Activated CD4-positive, alpha-beta T cell treated with anti-CD3 and anti-CD28 coated beads, Interleukin-2, amount 50 U/mL, for 24 hours (primary cell): Measurements from ENCODE around the gene VPS18.

Source experiments
- DNase-seq, 2 donors: peaks; one replicate each; pipeline ENCODE4 v3.0.0-alpha.2; 2020; ENCODE audit warnings: low read depth in 1 of 2, low spot score in 1 of 2

VPS18 gene

DNA sequence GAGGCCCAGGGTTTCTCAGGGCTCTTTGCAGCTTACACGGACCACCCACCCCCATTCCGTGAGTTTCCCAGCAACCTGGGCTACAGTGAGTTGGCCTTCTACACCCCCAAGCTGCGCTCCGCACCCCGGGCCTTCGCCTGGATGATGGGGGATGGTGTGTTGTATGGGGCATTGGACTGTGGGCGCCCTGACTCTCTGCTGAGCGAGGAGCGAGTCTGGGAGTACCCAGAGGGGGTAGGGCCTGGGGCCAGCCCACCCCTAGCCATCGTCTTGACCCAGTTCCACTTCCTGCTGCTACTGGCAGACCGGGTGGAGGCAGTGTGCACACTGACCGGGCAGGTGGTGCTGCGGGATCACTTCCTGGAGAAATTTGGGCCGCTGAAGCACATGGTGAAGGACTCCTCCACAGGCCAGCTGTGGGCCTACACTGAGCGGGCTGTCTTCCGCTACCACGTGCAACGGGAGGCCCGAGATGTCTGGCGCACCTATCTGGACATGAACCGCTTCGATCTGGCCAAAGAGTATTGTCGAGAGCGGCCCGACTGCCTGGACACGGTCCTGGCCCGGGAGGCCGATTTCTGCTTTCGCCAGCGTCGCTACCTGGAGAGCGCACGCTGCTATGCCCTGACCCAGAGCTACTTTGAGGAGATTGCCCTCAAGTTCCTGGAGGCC, 5.4 kb downstream of the VPS18 start:
- no peak for DNase-seq

DNA sequence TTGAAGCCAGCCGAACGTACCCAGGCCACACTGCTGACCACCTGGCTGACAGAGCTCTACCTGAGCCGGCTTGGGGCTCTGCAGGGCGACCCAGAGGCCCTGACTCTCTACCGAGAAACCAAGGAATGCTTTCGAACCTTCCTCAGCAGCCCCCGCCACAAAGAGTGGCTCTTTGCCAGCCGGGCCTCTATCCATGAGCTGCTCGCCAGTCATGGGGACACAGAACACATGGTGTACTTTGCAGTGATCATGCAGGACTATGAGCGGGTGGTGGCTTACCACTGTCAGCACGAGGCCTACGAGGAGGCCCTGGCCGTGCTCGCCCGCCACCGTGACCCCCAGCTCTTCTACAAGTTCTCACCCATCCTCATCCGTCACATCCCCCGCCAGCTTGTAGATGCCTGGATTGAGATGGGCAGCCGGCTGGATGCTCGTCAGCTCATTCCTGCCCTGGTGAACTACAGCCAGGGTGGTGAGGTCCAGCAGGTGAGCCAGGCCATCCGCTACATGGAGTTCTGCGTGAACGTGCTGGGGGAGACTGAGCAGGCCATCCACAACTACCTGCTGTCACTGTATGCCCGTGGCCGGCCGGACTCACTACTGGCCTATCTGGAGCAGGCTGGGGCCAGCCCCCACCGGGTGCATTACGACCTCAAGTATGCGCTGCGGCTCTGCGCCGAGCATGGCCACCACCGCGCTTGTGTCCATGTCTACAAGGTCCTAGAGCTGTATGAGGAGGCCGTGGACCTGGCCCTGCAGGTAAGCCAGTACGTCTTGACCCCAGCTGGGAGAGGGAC, 6.2 kb downstream of the VPS18 start:
- DNase-seq: no peak

DNA sequence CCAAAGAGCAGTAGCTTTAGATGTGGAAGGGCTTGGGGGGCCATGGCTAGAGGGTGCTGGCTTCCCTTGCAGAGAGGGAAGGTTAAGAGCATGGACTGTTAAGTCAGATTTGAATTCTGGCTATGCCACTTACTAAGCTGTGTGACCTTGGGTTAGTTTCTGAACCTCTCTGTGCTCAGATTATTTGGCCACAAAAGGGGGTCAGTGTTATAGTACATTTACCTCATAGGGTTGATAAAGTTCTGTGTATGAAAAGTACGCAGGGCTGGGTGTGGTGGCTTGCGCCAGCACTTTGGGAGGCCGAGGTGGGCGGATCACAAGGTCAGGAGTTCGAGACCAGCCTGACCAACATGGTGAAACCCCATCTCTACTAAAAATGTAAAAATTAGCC, 6.8 kb downstream of the VPS18 start:
- no peak for DNase-seq

DNA sequence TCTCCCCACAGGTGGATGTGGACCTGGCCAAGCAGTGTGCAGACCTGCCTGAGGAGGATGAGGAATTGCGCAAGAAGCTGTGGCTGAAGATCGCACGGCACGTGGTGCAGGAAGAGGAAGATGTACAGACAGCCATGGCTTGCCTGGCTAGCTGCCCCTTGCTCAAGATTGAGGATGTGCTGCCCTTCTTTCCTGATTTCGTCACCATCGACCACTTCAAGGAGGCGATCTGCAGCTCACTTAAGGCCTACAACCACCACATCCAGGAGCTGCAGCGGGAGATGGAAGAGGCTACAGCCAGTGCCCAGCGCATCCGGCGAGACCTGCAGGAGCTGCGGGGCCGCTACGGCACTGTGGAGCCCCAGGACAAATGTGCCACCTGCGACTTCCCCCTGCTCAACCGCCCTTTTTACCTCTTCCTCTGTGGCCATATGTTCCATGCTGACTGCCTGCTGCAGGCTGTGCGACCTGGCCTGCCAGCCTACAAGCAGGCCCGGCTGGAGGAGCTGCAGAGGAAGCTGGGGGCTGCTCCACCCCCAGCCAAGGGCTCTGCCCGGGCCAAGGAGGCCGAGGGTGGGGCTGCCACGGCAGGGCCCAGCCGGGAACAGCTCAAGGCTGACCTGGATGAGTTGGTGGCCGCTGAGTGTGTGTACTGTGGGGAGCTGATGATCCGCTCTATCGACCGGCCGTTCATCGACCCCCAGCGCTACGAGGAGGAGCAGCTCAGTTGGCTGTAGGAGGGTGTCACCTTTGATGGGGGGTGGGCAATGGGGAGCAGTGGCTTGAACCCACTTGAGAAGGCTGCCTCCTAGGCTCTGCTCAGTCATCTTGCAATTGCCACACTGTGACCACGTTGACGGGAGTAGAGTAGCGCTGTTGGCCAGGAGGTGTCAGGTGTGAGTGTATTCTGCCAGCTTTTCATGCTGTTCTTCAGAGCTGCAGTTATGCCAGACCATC, 8.6 kb downstream of the VPS18 start:
- no peak for DNase-seq

DNA sequence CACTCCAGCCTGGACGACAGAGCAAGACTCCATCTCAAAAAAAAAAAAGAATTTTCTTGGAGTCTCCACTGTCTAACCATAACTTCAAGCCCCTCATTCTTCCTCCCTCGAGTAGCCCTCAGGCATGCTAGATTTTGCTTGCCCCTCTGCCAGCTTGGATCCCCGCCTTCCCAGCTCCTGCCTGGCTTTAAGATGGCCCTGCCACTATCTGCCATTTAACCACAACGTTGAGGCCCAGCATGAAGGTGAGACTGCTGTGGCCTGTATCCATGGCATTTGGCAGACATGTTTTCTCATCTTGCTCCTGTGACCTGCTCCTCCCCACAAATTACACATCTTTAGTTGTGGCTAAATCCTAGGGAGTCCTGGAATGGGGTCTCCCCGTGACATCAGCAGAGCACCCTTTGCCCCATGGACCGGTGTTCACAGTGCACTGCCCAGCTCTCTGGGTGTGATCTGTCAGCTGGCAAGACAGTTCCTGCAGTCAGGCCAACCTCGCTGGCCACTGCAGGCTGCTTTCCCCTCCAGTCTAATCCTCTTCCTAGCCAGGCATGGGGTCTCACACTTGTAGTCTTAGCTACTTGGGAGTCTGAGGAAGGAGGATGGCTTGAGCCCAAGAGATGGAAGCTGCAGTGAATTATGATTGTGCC, 10.4 kb downstream of the VPS18 start:
- DNase-seq: no peak

DNA sequence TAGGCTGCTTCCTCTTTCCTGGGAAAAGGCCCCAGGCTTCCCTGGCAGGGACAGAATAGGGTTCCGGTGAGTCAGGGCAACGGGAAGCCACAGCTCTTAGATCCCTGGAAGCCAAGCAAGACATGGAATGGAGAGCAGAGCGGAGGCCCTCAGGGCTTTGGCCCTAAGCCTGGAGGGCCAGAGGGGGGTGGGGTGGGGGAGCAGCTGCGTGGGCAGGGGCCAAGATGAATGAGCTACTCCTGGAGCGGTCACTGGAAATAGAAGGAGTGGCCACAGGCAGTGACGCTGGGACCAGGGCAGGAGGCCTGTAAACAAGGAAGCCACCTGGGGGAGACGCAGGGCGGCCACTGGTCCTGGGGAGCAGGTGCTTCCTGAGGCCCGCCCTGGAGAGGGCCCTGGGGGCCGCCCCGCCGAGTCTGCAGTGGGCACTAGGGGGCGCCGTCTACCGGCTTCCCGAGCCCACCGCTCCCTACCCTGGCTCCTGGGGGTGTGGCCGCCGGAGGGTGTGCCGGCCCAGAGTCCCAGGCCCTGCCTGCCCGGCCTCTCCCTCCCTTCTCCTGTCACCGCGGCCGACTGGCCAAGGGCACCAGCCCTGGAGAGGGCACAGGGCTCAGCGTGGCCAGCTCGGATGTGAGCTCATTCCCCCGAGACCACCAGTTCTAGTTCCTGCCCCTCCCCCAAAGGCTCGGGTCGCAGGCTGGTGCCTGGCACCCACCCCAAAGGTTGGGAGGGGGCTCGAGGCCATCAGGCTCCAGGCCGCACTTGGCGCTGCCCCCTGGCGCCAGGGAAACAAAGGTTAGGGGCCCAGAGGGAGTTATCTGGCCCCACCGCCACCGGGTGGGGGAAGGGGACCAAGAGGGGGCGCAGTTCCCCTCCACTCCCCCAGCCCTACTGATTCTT, 12.1 kb downstream of the VPS18 start:
- peak; percentile 58 to 62 for DNase-seq

DNA sequence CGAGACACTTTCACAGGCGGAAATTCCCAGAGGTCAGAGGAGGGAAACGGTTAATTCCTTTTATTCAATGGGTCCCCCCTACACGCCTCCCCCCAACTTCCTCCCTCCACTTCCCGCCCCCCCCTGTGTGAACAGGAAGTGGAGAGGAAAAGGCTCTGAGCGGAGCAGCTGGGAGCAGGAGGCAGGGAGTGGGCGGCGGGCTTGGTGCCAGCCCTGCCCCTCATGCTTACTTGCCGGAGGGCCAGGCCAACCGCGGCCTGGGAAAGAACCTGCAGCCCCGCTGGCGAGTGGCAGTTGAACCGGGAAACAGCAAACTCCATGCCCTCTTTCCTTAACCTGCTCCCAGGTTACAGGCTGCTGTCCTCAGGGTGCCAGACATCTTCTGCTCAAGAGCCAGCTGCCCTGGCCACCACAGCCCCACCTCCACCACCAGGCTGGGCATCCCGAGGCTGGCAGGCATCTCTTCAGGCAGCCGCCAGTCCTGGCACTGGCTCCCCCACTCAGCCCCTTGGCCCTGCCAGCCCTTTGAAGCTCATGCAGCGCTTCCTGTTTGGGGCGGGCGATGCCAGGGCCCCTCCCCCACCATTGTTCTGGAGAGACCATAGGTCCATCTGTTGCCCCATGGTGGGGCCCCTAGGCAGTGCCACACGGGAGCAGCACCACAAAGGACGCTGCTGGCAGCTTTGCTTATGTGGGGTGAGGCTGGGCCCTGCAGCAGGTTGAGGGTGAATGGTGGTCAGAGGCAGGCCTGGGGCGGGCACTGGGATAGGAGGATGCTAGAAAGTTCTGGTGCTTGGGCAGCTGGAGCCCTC, 12.9 kb downstream of the VPS18 start:
- peak in 1 of 2 donors; percentile 45 for DNase-seq

DNA sequence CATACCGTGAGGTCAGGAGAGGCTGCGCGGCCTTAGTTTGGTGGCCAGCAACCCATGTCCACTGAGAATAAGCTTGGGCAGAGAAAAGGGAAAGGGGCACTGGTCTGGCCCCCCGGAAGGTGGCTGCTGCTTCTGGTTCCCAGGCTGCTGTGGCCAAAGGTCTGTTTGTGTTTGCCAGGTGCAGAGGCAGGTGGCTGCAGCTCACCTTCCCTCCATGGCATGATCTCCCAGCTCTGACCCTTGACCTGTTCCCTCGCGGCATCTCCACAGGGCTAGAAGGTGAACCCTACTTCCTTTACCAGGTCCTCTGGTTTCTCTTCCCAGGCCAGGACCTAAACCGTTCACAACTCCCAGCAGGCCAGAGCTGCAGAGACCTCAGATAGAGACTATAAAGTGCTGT, 13.8 kb downstream of the VPS18 start:
- no peak for DNase-seq

DNA sequence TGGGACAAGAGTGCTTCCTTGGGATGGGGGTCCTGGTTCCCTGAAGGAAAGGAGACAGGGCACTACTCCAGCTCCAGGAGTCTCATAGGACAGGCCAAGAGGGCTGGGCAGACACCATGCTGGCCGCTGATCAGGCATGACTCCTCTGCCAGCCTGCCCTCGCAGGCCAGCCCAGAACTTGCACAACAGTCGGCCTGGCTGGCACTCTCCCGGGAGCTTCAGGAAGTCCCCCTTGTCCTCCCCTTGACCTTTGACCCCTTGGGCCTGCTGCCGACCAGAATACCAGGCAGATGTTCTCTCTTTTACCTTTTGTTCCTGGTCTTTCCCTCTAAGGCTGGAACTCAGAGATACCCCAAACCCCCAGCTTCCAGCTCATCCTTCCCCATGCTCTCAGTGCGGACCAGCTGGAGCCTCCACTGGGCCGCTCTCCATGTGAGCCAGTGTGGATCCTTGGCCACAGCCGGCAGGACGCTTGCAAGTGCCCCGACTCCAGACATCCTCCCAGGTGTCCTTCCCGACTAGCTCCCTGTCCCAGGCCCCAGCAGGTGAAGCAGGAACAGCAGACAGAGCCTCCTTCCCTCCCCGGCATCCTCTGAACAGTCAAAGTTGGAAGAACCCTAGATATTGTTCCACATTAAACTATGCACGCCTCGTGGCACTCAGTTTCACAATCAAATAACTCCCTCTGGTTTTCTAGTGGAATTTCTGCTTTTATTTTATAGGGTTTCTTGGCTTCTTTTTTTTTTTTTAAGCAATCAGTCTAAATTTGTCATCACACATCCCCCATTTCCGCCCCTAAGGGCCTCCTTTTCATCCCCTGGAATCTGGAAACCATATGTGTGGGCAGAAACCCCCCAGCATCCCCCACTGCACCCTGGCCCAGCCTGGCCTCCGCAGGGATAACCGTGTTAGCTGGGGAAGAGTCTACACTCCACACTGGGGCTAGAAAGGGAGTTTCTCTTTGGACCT, 15.7 kb downstream of the VPS18 start:
- DNase-seq: no peak

DNA sequence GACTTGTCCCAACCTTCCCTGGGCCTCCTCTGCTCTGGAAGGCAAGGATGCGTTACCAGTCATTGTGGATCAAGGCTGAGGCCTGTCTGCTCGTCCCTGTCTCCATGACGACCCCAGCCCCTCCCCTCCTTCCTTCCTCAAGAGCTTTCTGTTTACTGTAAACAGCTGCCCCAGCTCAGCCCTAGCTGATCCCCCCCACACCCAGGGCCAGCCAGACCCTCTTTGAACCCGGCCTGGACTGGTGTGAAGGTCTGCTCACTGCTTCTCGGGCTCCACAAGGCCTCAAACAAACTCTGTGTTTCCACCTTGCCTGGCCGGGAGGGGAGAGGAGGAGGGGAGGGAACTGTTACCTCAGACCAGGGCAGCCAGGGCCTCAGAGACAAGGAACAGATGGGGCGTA, 16.9 kb downstream of the VPS18 start:
- no peak for DNase-seq

DNA sequence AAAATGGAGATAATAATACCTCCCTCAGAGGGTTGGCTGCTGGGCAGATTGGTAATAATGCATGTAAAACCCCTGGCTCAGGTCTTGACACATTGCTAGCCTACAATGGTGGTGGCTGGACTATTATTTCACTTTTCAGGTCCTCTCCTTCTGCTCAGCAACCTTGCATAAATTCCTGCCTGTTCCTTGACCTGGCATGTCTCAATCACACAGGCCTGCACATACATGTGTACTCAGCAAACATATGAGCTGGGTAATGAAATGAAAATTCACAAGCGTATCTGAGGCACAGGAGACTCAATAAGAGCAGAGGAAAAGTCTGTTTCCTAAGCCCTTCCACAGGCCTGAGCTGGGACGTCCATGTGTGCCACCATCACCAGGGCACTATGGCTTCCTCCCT, 17.4 kb downstream of the VPS18 start:
- no peak for DNase-seq

DNA sequence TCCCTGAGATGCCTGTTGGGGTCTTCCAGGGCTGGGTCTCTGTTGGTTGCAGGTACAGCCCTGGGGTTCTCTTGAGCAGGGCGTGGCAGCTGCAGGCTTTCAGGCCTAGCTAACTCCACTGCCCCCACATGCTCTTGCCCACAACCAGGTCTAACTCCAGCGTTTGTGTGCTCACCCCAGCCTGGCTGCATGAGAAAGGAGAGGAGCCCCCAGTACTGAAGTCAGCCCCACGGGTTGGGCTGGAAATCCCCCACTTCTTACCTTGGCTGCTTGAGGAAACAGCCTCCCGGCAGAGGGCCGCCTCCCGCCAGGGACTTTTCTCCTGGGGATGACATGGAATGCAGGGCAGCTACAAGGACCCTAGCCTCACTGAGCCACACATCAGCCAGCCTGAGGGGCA, 18.2 kb downstream of the VPS18 start:
- DNase-seq: no peak

DNA sequence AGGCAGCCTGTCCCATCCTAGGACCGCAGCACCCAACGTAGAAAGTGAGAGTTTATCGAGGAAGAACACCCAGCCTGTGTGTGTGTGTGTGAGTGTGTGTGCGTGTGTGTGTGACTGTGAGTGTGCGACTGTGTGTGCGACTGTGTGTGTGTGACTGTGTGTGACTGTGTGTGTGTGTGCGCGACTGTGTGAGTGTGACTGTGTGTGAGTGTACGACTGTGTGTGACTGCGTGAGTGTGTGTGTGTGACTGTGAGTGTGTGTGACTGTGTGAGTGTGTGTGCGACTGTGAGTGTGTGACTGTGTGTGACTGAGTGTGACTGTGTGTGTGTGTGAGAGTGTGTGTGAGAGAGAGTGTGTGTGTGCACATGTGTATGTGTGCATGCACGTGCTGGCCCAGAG, 19.8 kb downstream of the VPS18 start:
- DNase-seq: no peak

DNA sequence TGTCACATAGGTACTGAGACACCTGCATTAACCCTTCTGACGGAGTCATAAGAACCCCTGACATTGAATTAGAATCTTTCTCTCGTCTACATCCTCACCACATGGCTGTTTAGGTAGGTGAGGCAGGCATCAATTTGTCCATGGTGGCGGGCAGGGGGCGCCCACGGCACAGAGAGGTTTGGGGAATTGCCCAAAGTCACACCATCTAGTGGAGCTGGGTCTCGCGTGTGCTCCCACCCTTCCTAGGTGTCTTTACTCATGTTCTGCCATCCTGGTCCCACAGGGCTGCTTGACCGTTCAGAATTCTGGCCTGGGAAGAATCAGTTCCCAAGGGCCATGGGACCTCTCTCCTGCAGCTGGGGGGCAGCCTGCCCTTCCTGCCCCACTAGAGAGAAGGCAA, 20.2 kb downstream of the VPS18 start:
- no peak for DNase-seq

DNA sequence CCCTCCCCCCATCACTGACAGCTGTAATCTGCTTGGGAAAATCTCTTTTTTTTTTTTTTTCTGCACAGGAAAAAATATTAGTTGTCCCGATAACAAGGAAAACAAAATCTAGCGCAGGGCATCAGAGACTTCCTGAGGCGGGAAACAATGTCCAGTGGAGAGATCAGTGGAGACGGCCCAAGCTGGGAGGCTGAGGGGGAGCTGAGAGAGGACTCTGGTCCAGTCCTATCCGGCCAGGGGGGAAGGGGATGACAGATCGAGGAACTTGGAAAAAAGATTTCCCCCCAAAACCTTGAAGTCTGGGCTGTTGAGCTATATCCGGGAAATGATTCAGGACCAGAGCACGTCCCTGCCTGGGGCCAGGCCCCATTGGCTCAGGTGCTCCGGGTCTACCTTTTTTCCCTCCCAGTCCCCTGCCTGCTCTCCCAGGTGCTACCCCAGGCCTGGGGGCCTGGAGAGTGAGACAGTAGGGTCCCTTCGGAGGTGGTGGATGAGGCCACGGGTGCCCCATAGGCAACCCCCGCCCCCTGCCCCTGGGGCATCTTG, 20.9 kb downstream of the VPS18 start:
- DNase-seq: no peak

DNA sequence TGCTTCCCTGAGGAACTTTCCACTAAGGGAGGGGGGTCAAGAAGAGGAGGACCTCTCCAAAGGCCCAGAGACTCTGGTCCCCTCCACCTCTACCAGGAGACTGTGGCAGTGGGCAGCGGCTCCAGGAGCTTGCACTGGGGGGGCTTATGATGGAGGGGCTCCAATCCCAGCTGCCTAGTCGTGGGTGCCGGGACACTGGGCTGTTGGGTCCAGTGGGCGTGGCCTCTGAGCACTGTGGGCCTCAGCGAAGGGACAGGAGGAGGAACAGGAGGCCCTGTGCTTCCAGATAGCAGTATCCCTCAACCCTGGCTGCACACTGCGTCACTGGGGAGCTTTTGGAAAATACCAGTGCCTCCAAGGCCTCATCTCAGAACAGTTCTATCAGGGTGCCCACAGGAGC, 21.4 kb downstream of the VPS18 start:
- no peak for DNase-seq

DNA sequence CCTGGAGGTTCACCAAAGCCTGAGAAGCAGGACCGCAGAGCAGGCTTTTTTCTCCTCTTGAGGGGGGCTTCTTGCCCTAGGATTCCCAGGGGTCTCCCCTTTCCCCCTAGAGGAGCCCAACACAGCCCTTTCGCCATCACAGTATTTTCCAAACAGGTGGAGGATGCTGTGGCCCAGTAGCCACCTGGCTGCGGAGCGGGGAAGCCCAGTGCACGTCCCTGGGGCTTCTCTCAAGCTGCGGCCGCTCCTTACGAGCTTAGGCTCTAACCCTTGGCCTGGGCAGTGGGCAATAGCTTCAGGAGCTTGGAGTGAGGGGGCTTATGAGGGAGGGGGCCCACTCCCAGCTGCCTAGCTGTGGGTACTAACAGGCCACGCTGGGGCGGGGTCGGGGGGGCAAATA, 23.3 kb downstream of the VPS18 start:
- no peak for DNase-seq
